Activated CD4-positive, alpha-beta T cell treated with anti-CD3 and anti-CD28 coated beads, Interleukin-2, Interleukin-4, amounts not matched to agents 100 ng/mL and 50 ng/mL, durations not matched to agents 16 hours and 8 hours (primary cell): Measurements from ENCODE around the gene FYB1.

Experiments
- DNase-seq: peaks from one replicate; pipeline ENCODE4 v3.0.0-alpha.2; 2020; ENCODE audit warnings: low spot score

The FYB1 gene

GRCh38 chr5:39082995-39083394 lies 136.4 kb downstream of the FYB1 start:
- no peak for DNase-seq

GRCh38 chr5:39080597-39081204 lies 138.7 kb downstream of the FYB1 start:
- DNase-seq, result peak; percentile 40

DNA sequence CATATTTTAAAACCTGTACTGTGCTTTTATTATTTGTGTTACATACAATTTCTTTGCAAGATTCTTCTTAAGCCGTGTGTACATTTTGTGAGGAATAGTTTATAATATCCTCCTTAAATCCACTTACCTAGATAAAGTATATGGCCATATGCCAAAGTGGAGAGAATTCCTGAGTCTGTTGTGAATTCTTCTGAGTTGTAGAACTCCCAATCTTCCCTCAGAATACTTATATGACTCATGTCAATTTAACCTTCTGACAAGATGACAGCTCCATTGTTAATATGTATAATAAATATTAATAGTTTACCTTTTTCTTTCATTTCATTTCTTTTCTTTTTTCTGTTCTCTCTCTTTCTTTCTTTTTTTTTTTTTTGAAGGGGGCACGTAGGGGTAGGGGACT lies 139.2 kb downstream of the FYB1 start:
- DNase-seq, result no peak

DNA sequence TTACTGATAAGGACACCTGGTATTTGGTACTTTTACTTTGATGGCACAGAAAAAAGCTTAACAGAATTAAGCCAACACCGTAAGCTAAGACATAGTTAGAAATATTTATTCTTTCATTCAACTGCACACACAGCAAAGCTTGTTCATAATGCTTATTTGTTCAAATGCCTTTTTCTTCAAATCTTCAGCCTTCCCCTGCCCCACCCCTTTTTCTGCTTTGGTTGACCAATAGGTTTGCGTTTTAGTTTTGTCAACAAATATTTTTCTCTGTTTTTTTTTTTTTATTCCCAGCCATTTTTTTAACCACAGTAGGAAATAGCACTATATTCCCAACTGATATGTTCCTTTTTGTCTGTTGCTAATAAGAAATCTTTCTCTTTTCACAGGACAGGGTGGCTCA lies 140.2 kb downstream of the FYB1 start:
- DNase-seq, result no peak

DNA sequence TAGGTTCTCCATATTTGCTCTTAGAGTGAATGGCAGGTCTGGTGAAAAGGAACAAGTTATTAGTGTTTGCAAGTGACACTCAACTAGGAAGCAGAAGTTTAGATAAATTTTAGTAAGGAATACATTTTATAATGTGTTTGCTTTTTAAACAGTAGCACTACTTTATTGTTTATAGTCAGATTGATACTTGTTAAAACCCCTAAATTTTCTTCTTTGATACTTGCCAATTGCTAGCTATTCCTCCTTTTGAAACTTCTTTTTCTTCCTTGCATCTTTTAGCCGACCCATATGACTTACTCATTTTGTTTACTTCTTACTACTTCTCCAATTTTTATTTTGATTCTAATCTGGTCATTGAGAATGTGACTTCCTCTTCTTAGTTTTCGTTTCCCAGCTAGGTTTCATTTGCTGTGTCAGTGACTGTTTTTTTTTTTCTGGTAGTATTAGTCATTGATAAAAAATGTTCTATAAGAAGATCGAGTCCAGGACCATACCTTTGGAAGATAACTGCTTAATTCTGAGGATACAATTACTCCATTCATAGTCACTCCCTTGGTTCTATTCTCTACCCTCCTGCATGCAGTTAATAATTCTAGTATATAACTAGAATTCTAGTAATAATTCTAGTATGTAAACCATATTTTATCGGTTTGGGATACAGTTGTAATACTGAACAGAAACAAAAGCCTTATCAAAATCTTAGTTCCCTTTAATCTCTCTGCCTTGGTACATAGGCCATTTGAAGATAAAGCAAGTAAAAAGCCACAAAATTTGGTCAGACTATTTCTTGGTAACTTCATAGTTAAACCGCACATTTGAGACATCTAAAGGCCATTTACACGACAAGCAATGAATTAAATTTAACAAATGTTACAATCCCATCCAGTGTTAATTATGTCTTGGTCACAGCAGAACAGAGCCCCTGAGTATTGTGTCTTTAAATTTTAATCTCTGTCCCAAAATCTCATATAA lies 142.3 kb downstream of the FYB1 start:
- DNase-seq, result peak; percentile 22

DNA sequence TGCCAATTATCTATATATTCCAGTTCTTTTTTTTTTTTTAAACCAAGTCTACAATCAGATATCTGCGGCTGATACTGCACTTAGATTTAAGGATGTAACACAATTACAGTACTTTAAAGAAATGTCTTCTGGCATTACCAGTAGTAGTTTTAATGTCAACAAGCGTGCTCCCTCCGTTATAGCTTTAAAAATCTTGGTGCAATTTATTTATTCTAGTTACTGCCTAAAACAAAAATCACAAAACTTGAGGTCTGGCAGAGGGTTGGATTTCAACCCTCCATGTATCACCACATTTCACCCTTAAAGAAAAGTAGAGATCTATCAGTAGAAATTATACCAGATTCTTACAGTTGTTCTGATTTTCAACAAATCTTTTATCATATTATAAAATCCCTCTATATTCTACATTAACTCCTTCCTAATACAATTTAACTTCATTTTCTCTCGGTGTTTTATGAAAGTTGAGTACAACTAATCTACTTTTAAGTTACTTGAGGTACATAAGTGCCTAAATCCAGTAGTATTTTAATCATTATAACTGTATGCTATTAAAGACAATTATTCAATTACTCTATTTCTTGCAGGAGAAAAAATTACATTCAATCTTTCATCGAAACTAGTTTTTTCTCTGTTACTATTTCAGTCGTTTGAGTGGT lies 143.1 kb downstream of the FYB1 start:
- no peak for DNase-seq

- DNase-seq, result peak; percentile 91
Measured at GRCh38 chr5:39074017-39074814, 145.1 kb downstream of the FYB1 start, which contains the start of gene RICTOR. Gene RICTOR, minus strand, starts transcription at chr5:39074399. Its CDS starts 22 bp downstream, at chr5:39074377.

- DNase-seq, result no peak
Measured at GRCh38 chr5:39073767-39074016, 145.7 kb downstream of the FYB1 start.

DNA sequence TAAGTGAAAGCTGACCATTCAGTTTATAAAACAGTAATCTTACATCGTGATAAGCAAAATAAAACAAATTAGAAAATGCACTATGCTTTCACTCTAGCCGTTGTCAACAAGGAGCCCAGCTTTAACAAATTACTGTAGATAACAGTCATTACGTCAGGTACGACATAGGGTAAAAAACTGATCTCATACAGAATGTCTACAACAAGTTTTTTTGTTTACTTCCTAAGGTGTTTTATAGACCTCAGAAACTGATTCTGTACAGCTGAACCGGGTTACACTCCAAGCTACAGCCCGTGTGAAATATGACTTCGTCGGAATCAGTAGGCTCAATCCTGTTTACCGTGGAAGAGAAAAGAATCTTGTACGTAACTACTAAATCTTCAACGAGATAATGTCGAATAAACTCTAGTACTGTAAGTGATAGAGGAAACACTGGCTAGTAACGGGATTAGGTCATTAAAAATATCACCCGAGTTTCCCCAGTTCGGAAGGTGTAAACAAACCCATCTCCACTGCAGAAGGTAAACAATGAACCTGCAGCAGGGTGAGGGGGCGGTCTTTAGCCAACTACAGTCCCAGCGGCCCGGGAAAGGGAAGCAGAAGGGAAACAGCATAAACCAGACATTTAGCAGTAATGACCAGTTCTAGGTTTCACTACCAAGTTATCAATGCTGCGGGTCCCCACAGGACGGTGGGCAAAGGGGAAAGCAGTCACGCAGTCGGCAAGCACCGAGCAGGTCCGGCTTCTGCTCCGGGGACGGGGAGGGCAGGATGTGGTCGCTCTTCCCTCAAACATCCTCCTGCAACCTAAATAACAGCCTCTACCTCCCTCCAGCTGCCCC lies 146.2 kb downstream of the FYB1 start:
- DNase-seq, result peak; percentile 63

GRCh38 chr5:39068099-39068498 lies 151.3 kb downstream of the FYB1 start:
- DNase-seq, result no peak

GRCh38 chr5:39064450-39064849 lies 154.9 kb downstream of the FYB1 start:
- no peak for DNase-seq

- no peak for DNase-seq
Measured at GRCh38 chr5:39063037-39063436, 156.3 kb downstream of the FYB1 start.

GRCh38 chr5:39062530-39062929 lies 156.8 kb downstream of the FYB1 start:
- DNase-seq, result no peak

DNA sequence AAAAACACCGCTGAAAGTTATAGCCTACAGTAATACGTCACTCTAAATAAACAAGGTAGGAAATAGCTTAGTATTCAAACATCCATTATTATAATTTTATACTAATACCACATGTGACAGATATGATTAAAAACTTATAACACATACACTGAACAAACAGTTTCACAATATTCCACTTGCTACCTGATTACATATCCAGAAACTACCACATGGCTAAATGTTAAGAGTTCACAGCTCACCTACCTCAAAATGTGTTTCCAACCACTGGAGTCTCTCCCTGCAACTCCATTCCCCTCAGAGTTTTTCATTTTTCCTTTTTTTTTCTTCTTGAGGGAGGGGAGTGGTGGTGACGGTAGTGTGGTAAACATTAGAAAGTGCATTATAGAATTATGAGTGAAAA lies 157.3 kb downstream of the FYB1 start:
- no peak for DNase-seq

DNA sequence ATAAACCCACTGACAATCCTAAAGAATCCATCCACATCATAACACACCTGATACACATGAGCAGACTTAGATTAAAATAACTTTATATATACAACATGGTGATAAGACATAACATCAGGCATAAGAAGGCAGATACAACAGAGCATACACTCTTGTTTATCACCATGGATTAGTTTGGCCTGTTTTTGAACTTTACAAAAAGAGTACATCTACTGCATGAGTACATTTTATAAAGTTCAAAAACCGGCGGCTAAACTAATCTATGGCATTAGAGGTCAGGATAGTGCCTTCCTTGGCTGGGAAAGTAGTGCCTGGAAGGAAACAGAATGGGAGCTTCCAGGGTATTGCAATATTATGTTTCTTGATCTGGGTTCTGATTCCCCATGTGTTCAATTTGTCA lies 160.3 kb downstream of the FYB1 start:
- no peak for DNase-seq

DNA sequence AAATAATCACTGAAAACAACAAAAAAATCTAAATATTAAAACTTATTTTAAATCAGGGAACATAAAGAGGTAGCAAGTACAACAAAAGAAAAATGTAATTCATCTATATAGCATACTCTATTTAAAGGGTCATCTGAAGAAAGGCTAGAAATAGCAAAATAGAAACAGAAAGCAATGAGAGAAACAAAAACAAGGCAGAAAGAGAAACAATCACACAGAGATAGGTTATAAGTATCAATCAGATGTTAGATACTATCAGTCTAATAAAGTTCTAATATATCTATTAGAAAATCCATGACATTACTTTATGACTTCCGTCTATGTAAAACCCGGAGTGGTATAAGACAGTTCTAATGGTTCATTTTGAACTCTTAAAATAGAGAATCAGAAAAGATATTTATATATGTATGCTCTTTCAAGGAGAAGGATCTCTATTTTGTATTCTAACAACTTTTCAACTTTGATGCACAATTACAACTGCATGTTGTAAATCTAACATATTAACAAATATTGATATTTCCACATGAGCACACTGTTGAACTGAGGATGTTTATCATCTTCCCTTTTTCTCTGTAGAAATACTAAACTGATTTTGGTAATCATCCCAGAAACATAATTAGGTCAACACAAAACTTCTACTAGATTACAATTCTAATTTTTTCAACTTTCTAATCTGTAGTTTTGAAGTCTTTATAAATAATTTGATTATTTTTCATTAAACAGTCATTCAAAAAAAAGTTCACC lies 161.0 kb downstream of the FYB1 start:
- no peak for DNase-seq

DNA sequence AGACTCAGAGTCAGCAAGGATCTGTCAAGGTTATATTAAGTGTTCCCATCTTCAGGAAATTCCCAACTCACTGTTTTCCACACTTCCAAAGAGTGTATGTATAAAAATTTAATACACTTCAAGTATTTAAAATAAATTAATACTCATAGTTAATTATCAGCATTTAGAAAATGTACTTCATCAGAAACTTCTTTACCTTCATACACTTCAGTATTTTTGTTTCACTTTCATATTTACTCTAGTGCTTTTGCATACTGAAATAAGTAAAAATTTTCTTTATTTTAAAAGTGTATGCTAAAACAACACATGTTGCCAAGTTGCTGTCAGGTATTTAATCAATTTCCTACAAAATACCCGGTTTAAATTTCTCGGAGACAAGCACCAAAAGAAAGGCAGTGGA lies 161.6 kb downstream of the FYB1 start:
- no peak for DNase-seq

GRCh38 chr5:39055768-39056398 lies 163.5 kb downstream of the FYB1 start:
- no peak for DNase-seq
